Measurements from ENCODE around the gene C15orf40.

C15orf40 gene

DNA sequence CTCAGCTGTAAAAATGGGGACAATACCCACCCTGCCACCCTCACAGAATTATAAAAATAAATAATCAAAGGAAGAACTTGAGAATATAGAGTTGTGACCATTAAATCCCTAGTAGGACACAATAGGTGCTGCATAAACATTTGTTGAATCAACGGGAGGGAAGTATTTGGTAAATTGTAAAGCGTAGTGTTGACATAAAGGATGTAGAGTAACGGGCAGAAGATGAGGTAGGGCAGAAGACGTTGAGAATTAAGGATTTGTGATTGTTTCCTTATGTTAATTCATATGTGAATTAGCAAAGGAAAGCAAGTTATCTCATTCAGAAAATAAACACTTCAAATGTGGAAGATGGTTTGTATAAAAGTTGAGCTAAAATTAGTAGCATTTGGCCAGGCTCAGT, 18.3 kb downstream of the C15orf40 start:
- no peak for DNase-seq (ENCODE audit: low read depth in 2 of 2)

DNA sequence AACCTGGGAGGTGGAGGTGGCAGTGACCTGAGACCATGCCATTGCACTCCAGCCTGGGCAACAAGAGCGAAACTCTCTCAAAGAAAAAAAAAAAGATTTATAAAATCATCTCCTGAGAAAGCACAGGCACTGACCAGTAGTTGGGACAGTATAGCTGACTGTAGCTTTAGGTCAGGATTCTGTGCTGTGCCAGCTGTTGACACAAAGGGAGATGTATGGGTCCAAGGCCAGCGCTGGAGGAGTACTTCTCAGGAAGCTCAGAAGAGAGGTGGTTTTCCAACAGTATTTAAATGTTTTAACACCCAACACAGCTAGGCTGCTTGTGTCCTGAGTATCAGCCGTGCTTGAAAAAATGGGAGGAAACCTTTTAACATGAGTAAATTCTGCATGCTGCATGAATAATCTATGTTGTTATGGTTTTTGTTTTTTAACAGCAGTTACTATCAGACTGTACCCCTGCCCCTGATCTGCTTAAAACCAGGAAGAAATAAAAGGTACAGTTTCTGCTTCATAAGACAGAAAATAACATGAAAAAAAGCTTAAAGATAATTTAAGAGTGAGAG, 18.9 kb downstream of the C15orf40 start:
- no peak for DNase-seq (ENCODE audit: low read depth in 2 of 2)

DNA sequence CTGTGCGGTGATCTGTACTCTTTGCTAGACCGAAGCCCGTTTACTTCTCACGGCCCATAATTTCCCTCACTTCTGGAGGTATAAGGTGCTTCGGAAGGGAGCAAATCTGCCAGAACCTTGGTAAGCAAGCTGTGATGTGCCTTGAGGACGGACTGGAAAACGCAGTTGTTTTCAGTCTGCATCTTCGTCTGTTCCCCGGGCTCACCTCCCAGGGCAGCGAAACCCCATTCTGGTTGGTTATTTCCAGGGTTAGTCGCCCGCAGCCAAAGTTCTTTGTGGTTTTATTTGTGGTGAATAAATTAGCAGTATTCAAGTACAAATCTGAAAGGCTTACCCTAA, 25.0 kb downstream of the C15orf40 start:
- DNase-seq (ENCODE audit: low read depth in 2 of 2): no peak

DNA sequence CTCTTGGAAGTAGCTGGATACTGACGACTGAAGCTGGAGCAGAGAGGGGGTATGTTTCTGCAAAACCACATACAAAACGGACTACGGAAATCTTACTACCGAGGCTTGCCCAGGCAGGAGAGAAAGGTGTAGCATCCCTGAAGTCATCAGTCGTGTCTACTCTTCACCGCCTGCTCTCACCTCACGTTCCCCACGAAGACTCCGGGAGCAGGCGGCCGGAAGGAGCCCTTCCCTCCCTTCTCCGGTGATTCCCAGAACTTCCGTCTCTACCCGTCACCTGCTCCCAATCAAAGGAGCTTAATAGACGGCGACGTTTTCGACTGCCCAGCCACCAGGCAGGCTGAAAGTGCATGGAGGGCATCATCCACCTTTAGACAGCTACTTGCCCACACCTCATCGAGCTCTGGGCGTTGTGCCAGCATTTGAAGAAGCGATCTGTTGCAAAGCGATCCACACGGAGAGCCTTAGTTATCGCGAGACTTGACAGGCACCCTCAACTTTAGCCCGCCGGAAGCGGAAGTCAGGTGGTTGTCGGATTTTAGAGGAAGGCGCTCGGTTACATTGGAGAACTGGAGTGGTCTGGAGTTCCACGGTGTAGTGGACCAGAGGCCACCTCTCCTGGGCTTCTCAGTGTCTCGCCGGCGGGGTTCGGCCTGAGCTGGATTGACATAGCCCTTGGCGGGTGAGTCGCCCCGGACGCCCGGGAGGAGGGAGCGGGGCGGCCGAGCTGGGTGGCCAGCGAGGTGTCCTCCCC, 25.6 kb downstream of the C15orf40 start, which contains the start of gene RAMAC:
TSS of gene RAMAC (plus strand) at position 523 of the 754 bp plus-strand sequence. CDS start 2,809 bp downstream, outside the sequence.
- peak; percentile 77 to 89 for DNase-seq (ENCODE audit: low read depth in 2 of 2)

DNA sequence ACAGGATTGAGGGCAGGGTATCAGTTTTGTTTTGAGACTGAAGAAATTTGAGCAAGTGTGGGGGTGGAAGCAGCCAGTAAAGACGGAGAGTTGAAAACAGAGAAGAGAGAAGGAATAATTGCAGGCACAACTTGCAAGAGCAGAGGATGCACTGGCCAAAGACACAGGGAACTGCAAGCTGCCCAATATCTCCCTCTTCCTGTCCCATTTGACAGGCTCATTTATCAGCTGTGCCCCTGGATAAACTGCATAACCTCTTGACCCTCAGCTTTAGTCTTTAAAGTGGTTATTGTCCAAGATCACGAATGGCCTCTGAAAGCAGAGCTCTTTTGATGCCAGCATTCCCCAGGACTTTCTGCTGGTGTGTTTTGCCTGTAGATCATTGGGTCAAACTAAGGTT, 30.5 kb downstream of the C15orf40 start:
- DNase-seq (ENCODE audit: low read depth in 2 of 2): no peak

DNA sequence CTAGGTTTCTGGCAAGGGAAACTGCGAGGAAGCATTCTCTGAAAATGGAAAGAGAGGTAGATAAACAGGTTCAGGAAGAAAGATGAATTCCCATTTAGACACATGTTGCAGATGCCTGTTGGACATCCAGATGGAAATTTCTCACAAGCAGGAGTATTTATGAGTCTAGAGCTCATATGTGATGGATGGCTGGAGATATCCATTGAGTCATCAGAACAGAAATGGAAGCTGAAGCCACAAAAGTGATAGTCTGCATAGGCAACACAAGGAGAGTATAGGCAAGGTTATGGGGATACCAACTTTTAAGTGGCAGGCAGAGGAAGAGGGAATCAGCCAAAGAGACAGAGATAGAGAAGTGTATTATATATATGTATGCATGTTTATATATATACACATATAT, 31.7 kb downstream of the C15orf40 start:
- DNase-seq (ENCODE audit: low read depth in 2 of 2): no peak

DNA sequence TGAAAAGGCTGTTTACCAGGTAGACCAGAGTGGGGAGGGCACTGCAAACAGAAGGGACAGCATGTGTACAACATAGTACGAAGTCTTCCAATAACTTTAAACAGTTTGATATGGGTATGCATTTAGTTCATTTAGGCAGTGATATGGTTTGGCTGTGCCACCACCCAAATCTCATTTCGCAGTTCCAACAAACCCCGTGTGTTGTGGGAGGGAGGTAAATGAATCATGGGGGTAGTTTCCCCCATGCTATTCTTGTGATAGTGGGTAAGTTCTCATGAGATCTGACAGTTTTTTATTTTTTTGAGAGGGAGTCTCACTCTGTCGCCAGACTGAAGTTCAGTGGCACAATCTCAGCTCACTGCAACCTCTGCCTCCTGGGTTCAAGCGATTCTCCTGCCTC, 33.0 kb downstream of the C15orf40 start:
- no peak for DNase-seq (ENCODE audit: low read depth in 2 of 2)

DNA sequence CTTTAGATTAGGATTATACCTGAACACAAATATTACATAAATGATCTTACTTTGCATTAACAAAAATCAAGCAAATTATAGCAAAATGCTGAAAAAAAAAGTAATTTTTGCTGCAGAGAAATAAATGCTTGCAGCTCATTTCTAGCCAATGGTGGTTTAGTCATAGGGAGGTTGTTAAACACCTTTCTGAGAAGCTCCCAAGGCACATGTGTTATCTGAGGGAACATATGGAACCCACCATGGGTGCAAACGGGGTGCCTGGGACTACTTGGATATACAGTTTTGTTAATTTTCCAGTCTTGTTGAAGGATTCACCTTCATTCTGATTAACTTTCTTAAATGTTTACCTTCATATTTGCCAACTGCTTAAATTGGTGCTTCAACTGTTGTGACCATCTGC, 34.4 kb downstream of the C15orf40 start:
- DNase-seq (ENCODE audit: low read depth in 2 of 2): no peak

DNA sequence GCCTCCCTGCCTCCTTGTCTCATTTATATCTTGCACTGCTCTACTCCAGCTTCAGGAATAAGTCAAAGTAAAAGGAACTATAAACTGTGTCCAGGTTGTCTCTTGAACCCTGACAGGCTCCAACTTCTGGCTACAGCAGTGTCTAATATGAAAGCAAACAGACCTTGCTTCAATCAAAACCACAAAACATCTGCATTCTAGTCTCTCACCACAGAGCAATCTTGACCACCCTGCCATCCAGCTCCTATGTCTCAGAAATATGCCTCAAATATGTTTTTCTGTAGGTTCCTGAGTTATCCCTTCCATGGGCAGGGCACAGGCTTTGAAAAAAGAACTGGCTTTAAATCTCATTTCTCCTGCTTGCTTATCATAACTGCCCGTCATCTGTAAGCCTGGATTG, 38.4 kb downstream of the C15orf40 start:
- no peak for DNase-seq (ENCODE audit: low read depth in 2 of 2)

DNA sequence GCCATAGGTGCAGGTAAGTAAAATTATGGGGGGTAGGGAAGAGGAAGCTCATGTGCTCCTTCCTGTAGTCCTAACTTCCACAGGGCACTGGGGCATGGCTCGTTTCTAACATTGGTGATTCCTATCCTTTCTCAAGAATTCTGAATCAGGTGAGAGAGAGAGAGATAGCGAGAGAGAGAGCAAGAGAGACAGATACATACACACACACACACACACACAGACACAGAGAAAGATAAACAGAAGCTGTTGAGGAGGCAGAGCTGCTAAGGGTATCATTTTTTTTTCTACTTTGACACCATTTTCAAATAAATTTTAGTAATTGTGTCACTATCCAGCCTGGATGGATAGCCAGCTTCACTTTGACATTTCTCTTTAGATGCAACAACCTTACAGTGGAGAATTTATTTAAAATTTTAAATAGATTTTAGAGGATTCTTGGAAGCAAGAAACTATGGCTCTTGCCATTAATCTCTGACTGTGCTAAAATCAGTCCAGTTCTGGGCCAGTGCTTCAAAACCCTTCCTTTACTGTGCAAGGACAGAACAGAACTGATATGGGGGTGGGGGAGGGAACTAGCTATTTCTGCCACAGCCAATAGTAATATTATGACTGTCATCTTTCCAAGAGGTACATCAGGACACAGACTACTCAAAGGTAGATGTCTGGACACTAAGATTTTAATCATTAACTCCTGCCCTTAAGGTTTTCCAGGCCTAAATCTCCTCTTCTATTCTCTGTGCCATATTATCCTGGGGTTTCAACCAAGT, 40.0 kb downstream of the C15orf40 start:
- no peak for DNase-seq (ENCODE audit: low read depth in 2 of 2)

DNA sequence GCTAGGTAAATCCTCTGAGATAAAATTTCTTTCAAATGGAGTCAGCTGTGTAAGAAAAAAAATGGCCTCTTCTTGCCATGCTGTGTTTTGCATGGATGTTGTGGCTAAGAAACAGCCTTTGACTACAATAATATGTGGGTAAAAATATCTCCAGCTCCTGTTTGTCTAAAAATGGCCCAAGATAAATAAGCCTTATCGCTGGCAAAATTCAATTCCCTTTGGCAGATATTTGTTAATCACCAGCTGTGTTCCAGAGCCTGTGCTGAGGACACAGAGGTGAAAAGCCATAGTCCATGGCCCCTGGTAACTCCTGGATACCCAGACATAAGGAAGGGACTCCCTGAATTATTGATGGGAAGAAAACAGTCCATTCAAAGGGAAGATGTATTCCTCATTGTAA, 40.7 kb downstream of the C15orf40 start:
- no peak for DNase-seq (ENCODE audit: low read depth in 2 of 2)

DNA sequence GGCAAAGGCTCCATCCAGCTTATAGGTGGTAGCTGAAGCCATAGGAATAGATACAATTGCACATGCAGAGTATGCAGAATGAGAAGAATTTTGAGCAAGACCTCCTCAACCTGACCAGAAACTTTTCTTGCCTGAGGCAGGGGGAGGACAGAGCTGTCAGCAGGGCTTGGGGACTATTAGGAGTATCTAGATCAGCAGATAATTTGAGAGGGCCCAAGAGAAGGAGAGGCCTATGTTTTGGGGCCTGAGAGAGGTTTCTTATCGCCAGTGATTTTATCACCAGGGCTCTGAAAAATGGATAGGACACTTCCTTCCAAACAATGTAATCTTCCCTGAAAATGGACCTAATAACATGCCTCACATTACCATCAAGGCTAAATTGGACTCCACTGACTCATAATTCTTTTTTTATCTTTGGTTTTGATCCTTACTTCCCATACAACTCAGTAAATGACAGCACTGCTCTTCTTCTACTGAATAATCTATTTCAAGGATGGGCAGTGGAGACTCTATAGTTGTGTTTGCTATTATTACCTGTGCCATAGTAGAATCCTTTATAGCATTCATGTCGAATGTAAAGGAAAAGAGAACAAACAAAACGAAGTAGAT, 41.3 kb downstream of the C15orf40 start:
- DNase-seq (ENCODE audit: low read depth in 2 of 2): no peak

DNA sequence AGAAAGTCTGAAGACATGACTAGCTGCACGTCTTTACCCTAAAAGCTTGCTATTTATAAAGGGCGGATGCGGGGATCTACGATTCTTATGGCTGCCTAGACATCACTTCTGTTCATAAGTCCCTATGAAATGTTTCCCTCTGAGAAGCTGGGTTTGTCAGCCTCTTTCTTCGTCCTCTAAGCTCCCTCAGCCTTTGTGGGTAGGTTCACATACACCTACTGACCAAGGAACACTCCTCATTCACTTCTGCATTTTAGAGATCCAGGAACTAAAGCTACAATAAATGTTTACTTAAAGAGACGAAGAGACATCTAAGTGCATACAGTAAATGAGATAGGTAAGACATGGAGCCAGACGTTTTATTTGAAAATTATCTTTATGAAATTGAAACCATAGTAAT, 42.1 kb downstream of the C15orf40 start:
- DNase-seq (ENCODE audit: low read depth in 2 of 2): no peak

DNA sequence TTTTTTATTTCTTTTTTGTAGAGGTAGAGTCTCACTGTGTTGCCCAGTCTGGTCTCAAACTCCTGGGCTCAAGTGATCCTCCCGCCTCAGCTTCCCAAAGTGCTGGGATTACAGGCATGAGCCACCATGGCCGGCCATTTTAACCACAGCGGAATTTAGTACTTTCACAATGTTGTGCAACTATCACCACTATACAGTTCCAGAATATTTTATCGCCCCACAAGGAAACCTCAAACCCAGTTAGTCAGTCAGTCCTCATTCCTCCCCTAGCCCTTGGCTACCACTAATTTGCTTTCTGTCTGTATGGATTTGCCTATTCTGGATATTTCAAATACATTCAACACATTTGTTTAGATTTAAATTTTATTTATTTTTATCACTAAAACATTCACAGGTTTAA, 43.4 kb downstream of the C15orf40 start:
- DNase-seq (ENCODE audit: low read depth in 2 of 2): no peak

DNA sequence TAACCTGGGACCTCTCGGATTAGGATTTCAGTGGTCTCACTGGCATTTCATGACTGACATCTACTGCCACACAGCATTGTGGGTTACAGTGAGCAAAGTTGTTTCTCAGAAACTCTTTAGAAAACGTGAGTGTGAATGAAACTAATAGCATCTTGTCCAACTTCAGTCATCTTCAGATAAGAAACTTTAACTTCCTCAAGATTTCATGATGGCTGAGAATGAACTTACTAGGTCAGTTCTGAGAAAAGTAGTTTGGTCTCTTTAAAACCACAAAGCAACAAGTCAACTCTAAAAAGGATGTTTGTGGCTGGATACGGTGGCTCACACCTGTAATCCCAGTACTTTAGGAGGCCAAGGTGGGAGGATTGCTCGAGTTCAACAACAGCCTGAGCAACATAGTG, 44.8 kb downstream of the C15orf40 start:
- no peak for DNase-seq (ENCODE audit: low read depth in 2 of 2)

DNA sequence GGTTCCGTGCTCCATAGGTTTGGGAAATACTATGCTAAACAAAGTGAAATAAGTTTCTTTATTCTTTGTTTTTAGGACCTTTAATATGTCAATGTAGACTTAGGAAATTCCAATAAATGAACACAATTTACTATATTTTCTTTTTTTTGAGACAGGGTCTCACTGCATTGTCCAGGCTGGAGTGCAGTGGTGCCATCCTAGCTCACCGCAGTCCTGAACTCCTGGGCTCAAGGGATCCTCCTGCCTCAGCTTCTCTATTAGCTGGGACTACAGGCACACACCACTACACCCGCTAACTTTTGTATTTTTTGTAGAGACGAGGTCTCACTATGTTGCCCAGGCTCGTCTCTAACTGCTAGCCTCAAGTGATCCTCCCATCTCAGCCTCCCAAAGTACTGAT, 46.5 kb downstream of the C15orf40 start:
- no peak for DNase-seq (ENCODE audit: low read depth in 2 of 2)

DNA sequence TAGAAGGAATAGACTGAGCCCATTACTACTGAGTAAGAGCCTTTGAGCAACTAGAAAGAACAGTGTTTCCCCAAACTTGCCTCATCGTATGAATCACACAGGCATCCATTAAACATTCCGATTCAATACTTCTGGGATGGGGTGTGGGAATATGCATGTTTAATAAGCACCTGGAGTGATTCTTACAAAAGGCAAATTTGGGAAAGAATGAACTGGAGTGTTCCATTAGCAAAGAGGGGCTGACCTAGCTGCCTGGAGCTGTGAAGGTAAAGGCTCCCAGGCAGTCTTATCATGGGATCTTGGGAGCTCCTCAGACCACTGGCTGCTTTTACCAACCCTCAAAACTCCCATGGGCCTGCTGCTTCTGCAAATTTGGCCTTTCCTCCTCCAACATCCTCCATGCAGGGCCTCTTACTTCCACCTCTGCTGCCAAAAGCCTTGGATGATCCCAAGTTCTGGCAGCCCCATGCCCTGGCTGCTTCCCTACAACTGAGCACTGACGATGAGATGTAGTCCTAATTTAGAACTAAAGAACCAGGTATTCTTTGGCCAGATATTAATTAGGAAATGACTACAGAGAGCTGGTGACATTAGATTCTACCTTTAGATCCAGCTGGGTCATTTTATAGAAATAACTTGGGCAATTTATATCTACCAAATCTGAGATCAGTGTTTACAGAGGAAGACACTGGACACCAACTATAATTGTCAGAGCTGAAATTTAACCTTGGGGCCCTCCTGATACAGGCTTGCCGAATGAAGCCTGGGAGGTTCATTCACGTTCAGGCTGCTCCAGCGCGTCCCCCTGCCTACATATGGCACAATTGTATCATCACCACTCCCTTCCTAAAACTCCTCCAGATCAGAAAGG, 47.7 kb downstream of the C15orf40 start:
- DNase-seq (ENCODE audit: low read depth in 2 of 2): no peak

DNA sequence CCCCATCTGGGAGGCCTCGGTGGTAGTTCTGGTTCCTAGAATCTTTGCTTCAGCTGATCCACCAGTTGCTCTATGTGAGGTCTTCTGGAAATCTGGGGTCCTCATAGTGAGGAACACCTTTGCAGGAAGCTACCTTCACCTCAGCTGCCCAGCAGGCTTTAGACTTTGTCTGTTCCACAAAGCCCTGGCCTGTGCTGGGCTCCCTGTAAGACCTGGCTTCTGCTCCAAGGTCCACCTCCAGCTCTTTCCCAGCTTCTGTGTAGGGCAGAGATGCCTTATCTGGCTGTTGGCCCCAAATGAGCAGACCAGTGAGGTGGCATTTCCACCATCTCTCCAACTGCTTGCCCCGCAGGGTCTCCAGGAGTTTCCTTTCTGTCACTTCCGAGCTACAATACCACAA, 50.7 kb downstream of the C15orf40 start:
- DNase-seq (ENCODE audit: low read depth in 2 of 2): no peak

DNA sequence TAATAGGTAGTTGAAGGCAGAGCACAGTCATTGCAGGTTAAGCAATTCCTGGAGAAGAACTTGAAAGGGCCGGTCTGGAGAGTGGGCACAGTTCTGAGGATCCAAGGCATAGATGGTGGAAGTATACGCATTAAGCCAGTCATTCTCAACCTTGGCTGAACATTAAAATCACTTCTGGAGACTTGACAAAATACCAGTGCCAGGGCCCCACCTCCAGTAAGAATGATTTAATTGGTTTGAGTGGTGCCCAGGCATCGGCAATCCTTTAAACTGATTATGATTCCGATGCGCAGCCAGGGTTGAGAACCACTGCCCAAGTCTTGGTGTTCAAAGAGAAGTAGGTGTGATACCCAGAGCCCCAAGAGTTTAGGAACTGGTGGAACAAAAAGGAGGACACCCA, 52.0 kb downstream of the C15orf40 start:
- no peak for DNase-seq (ENCODE audit: low read depth in 2 of 2)

DNA sequence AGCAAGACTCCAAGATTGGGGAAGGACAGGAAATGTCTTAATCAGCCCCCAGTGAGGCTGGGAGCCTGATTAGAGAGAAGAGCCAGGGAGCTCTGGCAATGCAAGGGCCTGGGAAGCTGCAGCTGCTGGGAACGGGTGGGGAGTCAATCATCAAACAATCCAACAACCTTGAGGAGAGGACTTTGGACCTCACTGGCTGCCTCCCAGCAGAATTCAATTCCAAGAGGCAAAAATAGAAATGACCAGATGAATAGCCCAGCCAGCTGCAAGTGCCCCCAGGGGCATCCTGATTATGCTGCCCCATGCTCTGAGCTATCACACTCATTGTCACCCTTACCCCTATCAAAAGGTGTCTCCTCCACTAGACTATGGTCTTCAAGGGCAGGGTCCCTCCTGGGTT, 52.8 kb downstream of the C15orf40 start:
- DNase-seq (ENCODE audit: low read depth in 2 of 2): no peak

DNA sequence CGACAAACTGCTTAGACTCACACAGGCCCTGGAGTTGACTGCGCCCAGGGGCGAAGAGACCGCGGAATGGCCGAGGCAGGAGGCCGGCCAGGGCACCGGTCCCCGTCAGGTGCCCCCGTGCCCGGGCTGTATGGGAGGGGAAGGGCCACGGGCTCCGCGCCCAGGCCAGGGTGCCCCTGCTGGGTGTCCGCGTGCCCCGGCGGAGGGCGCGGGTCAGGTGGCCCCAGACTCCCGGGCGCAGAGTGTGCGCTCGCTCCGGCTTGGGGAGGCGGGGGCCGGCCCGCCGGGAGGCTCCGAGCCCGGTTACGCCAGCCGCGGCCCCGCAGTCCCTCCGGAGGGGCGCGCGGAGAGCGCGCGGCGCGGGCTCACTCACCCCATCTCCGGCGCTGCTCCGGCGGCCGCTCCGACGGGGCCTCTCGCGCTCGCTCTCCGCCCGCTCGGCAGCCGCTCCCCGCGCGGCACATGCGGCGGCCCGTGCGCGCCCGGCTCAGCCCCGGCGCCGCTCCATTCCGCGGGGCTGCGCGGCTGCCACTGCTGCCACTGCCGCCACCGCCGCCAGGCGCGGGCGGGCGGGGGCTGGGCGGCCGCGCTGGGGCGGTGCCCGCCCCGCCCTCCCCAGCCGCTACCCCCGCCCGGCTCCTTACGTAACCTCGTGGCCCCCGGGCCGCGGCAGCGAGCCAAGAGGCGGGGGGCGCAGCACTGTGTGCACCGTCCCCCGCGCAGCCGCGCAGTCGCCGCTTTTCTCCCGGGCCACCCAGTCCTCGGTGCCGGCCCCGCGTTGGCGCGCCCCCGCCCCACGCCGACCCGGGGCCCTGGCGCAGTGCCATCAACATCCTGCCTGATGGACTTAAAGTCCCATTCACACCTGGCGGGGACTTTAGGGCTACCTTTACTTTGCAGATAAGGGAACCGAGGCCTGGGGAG, 59.0 kb downstream of the C15orf40 start, which contains the start of gene HOMER2:
TSS of gene HOMER2 (minus strand) at position 563 of the 924 bp plus-strand sequence. CDS start at position 378, 185 bp downstream.
- DNase-seq (ENCODE audit: low read depth in 2 of 2): no peak
